NCI-H146 treated with DMSO at 0.1 percent for 48 hours (cell line): ENCODE data around the gene GRIK5.
"Not testable (repeated sequence)": the region's sequence is repeated elsewhere in the genome, so short reads cannot be mapped to it uniquely, and the experiment has no call there.

Source experiments
- DNase-seq: peaks from one replicate; lab custom pipeline; 2025; ENCODE audit not compliant: unreplicated experiment; lab: John Stamatoyannopoulos, UW

The GRIK5 gene

DNA sequence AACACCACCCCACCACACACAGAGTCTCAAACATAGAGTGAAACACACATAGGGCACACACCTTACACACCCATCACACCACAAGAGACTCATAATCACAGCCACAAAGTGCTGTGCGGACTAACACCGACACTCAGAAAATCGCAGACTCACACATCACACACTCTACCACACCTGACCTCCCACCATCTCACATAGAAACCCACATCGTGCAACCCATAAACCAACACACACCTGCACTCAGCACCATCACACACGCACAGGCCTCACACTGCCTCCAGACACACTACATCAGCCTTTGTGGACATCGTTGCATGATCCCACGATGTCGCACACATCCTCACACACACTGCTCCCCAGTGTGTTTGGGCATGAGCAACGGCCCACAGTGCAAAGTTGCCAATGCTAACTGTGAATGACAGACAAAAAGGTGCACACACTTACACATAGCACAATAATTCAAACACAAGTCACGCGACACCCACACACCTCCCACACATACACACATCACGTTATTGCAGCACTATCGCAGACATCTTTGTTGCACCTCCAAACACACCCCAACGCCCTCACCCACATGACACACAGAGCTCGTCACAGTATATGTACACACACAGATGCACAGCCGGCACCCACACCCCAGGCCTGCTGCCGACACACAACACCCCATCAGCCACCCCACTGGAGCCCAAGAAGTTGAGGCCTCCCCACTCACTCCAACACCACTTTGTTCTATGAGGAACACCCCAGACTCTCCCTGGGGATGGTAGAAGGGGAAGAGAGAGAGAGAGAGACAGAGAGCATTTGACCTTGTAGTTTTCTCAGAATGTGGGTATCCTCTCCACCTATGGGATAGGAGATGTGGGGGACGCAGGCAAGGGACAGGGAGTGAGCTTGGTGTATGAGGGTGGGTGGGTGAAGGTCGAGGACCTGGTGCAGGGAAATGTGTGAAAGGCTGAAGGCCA lies 74.7 kb downstream of the GRIK5 start:
- DNase-seq = no peak

DNA sequence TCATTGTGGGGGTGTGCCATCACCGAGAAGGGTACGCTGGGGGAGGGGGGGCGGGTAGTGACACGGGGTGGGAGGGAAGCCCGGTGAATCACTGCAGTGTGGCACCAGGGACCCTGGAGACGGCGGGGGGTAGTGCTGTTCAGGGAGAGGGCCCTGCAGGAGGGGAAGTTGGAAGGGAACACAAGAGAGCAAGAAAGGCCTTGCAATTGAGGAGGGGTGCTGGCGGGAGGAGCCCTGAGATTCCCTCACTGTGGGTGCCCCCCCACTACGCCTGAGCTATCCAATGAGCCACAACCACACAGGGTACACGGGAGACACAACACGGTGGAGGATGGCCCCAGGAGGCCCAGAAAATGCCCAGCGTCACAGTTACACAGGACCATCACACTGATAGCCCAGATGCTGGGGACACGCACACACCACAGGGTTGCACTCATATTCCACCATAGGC lies 75.5 kb downstream of the GRIK5 start:
- no peak for DNase-seq

DNA sequence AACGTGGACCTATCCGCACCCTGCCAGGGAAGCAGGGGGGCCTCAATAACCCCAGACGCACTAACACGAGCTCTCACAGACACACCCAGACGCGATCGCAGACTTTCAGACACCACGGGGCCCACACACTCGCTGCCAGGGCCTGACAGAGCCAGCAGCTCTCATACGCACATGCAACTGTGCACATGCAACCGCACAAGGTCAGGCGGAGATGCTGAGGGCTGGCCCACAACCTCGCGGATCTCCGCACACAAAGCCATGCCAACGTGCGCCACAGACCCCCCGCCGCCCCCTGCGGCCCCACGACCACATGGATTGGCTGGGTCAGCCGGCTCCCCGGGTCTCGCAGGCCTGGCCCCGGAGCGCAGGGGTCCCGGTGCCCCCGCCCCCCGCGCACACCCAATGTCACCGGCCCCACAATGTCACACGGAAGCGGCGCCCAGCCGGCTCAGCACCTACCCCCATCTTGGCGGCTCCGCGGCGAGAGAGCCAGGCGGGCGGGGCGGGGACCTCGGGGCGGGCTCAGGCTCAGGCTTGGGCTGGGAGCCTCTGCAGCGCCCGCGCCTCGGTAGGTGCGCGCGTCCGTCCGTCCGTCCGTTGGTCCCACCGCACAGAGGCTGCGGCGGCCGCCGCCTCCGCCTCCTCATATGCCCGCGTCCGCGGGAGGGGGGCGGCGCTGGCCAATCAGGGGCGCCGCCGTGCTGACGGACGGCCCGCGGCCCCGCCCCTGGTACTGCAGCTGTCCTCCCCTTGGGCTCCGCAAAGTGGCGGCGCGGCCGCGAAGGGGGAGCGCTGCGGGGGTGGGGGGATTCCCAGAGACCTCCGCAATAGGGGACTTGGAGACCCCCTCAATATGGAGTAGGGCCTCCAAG lies 76.2 kb downstream of the GRIK5 start, which contains the start of gene ATP1A3:
TSS of gene ATP1A3 (minus strand) at position 619 of the 872 bp plus-strand sequence. CDS start at position 465, 154 bp downstream.
- peak; percentile 80 for DNase-seq

DNA sequence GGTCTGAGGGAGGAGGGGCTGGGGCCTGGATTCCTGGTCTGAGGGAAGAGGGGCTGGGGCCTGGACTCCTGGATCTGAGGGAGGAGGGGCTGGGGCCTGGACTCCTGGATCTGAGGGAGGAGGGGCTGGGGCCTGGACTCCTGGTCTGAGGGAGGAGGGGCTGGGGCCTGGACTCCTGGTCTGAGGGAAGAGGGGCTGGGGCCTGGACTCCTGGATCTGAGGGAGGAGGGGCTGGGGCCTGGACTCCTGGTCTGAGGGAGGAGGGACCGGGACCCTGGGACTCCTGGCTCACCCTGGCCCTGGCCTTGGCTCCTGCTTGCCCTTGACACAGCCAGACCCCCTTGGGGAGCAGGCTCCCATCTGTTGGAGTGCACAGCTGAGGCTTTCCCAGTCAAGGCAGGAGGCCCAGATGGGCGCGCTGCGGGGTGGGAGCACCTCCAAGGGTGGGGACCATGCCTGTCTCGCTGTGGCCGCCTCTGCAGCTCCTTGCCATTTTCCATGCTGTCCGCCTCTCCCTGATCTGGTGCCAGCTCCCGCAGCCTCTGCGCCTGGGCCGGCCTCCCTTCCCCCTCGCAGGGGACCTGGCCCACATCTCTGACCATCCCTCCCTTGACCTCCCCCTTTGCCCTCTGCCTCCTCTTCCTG lies 78.0 kb downstream of the GRIK5 start:
- not testable (repeated sequence) for DNase-seq

DNA sequence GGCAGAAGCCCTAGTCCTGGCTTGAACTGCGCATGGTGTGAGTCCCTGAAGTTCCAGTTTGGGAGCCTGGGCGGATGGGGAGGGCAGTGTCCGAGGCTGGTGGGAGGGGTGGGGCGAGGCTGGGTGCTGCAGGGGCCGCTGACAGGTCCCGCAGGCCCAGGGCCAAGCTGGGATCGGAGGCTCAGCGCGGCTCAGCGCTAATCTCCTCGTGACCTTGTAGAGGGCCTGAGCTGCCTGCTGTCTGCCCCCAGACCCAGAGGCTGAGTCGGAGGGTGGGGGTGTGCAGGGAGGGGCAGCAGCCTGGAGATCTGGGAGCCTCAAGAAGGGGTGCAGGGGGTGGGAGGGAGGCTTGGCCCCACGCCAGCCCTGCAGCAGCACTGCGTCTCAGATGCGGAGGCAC lies 79.0 kb downstream of the GRIK5 start:
- DNase-seq = no peak

DNA sequence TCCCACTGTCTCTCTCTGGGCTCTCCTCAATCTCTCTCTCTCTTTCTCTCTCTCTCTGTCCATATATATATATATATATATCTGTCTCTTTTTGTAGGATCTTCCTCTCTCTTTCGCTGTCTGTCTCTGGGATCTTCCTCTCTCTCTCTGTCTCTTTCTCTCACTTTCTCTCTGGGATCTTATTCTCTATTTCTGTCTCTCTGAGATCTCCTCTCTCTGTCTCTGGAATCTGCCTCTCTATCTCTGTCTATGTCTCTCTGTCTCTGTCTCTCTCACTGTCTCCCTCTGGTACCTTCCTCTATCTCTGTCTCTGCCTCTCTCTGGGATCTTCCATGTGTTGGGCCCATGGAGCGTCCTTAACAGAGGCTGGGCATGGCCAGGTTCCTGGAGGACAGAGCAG lies 79.4 kb downstream of the GRIK5 start:
- DNase-seq = no peak

DNA sequence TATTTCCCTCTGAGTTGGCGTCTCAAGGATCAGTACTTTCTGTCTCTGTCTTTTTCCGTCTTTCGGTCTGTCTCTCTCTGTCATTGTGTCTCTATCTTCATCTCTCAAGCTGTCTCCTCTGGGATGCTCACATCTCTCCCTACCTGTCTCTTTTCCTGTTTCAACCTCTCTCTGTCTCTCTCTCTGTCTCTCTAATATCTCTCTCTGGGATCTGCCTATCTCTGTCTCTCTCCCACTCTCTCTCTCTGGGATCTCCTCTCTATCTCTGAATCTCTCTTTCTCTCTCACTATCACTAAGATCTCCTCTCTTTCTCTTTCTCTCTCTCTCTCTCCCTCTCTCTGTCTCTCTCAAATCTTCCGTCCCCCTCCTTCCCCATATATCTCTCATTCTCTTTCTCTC lies 80.0 kb downstream of the GRIK5 start:
- DNase-seq = no peak

DNA sequence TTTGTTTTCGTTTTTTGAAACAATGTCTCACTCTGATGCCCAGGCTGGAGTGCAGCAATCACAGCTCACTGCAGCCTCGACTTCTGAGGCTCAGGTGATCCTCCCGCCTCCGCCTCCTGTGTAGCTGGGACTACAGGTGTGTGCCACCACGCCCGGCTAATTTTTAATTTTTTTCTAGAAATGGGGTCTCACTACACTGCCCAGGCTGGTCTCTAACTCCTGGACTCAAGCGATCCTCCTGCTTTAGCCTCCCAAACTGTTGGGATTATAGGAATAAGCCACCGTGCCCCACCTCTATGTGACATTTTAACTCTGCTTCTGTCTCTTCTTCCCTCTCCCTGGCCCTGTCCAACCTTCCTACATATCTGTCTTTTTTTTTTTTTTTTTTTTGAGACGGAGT lies 81.1 kb downstream of the GRIK5 start:
- DNase-seq = no peak

DNA sequence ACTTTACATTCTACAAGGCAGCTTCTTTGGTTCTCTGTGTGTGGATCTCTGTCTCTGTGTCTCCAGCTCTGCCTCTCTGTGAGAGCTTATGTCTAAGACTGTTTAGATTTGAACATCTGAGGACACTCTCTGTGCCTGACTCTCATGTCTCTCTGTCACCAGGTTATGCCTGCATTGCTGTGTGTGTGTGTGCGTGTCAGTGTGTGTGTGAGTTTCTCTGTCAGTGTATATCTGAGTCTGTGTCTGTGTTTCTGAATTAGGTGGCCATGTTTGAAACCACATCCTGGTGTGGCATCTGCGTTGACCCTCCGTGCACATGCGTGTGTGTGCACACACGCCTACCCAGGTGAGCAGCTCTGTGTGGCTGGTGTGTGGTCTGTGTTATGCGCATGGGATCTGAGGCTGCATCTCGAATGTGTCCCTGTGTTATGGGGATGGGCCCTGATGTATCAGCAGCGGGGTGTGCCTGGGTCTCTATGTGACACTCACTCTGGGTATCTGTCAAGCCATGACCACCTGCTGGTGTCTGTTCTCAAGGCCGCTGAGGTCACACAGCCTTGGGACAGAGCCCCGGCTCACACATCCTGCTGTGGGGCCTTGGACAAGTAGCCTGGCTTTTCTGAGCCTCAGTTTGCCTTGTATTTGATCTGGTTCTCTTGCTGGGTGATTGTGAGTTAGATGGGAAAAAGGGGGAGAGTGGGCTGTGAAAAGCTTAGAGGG lies 82.7 kb downstream of the GRIK5 start:
- DNase-seq = no peak

DNA sequence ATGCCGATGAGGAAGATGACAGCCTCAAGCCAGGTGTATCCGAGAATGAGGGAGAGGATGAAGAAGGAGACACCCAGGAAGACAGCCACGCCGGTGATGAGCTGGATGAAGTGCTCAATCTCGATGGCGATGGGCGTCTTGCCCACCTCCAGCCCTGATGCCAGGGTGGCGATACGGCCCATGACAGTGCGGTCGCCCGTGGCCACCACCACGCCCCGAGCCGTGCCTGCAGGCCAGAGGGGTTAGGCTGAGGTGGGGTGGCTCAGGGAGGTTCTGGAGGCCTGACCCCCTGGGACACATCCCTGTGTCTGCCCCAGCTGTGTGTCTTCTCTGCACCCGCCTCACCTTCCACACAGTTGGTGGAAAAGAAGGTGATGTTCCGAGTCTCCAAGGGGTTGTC lies 85.0 kb downstream of the GRIK5 start:
- DNase-seq = no peak

DNA sequence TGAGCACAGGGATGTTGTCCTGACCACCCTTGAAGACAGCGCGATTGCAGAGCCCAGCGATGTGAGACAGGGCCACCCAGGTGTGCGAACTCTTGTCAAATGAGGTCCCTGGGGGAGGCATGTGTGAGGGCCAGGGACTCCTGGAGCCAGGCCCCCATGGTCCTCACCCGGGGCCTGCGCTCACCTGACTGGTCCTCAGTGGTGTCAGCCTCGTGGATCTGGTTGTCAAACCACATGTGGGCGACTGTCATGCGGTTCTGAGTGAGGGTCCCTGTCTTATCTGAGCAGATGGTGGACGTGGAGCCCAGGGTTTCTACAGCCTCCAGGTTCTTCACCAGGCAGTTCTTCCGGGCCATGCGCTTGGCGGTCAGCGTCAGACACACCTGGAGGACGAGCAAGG lies 88.3 kb downstream of the GRIK5 start:
- DNase-seq = no peak

DNA sequence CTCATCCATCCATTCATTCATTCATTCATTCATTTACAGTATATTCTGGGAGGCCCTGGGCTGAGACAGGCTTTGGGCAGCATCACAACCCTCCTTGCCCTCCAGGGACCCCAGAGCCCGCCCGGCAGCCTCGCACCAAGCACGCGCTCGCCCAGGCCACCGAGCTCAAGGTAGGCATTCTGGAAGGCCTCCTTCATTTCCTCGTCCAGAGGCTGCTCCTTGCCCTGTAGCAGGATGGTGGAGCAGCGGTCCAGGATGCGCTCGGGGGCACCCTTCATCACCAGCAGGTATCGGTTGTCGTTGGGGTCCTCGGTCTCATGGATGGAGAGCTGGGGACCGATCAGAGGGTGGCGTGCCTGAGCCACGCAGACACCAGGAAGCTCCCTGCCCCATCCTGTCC lies 91.5 kb downstream of the GRIK5 start:
- no peak for DNase-seq

DNA sequence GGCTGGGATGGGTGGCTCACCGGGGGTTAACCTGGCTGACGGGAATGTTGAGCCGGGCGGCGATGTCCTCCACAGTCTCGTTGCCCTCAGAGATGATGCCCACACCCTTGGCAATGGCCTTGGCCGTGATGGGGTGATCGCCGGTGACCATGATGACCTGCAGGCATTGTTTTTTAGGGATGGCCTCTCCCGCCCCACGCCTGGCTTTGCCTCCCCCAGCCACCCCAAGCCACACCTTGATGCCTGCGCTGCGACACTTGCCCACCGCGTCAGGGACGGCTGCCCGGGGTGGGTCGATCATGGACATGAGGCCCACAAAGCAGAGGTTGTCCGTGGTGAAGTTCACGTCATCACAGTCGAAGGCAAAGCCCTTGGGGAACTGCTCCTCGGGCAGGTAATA lies 92.1 kb downstream of the GRIK5 start:
- DNase-seq = no peak

DNA sequence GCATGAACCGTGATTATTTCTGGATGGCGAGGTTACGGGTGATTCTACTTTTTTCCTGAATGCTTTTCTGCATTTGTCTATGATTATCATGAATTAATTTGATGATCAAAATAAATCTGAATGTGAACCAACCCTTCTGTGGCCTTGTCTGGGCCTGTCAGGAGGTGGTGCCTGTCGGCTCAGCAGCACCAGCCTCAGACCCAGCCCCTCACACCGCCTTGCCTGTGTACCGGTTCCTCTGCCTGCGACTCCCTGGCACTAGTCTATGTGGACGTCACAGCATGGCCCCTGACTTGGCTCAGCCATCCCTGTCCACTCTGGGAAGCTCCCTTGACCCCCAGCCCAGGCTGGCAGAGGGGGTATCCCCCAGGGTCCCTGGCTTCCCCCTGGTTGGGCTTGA lies 95.4 kb downstream of the GRIK5 start:
- DNase-seq = no peak

DNA sequence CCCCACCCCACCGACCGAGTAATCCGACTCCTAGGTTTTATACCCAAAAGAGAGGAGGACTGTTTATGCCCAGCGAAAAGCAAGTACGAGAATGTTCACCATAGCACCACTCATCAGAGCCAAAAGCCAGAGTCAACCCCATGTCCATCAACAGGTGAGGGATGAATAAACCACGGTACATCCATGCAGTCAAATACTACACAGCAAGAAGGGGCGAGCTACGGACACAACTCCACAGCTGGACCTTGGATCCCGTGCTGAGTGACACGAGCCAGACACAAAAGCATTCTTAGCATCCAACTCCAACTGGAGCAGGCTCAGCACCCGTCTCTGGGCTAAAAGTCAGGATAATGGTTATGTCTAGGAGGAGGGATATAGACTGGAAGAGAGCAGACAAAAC lies 98.6 kb downstream of the GRIK5 start:
- no peak for DNase-seq

DNA sequence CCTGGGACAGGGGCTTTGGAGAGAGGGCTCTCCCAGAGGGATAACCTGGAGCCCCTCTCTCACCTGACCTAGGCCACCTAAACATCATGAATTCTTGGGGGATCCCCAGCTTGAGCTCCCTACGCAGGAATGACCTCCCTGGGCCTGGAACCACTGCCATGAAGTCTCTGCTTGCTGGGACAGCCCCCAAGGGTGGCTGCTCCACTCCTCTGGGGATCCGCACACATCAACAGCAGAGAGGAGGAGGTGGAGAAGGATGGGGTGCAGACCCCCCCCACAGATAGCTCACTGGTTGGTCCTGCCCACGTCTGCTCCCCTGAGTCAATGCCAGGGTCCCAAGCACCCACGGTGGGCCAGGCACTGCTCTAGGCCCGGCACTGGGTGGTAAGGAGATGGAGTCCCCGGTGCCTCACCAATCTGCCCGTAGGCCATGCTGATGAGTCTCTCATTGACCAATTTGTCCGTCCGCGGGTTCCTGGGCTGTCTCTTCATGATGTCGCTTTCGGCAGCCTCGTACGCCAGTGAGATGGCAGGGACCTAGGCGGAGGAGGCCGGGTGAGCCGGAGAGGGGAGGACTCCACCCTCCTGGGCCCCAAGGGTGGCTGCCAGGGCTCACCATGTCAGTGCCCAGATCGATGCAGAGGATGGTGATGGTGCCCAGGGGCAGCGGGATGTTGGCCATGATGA lies 100.1 kb downstream of the GRIK5 start:
- no peak for DNase-seq

DNA sequence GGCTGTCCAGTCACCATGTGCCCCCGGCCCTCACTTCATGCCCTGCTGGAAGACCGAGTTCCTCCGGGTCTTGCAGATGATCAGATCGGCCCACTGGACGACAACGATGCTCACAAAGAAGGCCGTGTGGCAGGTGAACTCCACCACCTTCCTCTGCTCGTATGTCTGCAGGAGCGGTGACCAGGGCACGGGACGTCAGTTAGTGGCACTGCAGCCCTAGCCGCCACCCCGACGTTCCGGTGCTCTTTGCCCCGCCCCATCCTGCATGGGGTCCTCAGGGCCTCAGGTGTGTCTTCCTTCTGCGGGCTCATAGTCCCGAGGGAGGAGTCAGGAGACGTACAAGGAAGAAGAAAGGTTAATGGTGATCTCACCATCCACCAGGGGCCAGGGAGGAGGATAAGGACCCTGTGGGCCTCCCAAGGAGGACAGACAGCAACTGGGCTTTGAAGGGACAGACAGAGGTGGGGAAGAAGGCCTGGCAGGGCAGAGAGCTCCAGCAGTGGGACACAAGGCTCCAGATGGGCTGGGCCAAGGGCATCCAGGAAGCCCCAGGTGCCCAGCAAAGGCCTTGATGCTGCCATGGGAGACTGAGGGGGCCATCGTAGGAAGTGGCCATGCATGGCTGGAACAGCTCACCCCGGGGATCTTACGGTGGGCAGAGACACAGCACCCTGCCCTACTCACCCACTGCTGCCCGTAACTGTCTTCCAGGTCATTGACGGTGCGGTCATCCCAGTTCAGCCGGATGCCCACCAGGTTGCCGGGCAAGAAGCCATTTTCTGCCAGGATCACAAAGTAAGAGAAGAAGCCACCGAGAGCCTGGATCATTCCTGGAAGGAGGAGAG lies 101.0 kb downstream of the GRIK5 start:
- no peak for DNase-seq

DNA sequence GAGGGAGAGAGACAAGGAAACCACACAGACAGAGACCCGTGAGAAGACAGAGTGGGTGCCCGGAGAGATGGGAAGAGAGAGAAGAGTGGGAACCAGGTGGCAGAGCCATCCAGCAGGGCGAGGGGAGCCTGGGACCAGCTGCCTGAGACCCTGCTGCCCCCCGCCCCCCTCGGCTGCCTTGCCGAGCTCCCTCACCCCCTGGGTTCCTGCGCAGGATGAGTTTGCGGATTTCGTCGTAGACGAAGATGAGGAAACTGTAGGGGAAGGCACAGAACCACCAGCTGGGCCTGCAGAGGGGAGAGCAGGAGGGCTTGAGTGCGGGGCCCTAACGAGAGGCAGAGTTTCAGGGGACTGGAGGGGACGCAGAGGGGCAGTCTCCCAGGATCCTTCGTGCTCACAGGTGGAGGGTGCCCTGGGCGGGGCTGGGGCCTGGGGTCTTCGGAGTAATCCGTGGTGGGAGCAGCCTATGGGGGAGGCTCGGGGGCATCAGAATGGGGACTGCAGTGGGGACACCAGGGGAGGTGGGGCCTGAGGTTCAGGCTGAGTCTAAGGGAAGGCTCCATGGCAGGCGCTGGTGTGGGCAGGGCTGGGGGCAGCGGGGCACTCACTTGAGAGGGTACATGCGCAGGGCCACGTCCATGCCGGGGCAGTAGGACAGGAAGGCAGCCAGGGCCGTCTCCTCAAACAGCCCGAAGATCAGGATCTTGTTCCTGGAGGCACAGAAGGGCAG lies 102.8 kb downstream of the GRIK5 start:
- no peak for DNase-seq
